ENCODE measurements around the gene ACOT11.

ACOT11 gene

GRCh38 chr1:54583871-54584270, 35.8 kb downstream of the ACOT11 start:
- TF ChIP-seq CTCF (conservative IDR thresholded peaks at IDR 0.05), result no peak
- no peak overlapping the region for H3K27ac ChIP-seq

- TF ChIP-seq CTCF (conservative IDR thresholded peaks at IDR 0.05), result no peak
Measured at GRCh38 chr1:54584575-54584974, 36.5 kb downstream of the ACOT11 start.

GRCh38 chr1:54585181-54586066, 37.4 kb downstream of the ACOT11 start:
- no peak for TF ChIP-seq CTCF (conservative IDR thresholded peaks at IDR 0.05)
- no peak overlapping the region for H3K27ac ChIP-seq

More at GRCh38 chr1:54584575-54584974, 36.5 kb downstream of the ACOT11 start:
- no peak overlapping the region for H3K27ac ChIP-seq

GRCh38 chr1:54588377-54588776, 40.3 kb downstream of the ACOT11 start:
- no peak for TF ChIP-seq CTCF (conservative IDR thresholded peaks at IDR 0.05)
- no peak overlapping the region for H3K27ac ChIP-seq

GRCh38 chr1:54591127-54591756, 43.2 kb downstream of the ACOT11 start:
- no peak for TF ChIP-seq CTCF (conservative IDR thresholded peaks at IDR 0.05)

GRCh38 chr1:54593571-54594160, 45.6 kb downstream of the ACOT11 start:
- no peak overlapping the region for H3K27ac ChIP-seq
- TF ChIP-seq CTCF (conservative IDR thresholded peaks at IDR 0.05), result no peak

More at GRCh38 chr1:54591127-54591756, 43.2 kb downstream of the ACOT11 start:
- H3K27ac ChIP-seq, result no peak overlapping the region

GRCh38 chr1:54594463-54594862, 46.4 kb downstream of the ACOT11 start:
- TF ChIP-seq CTCF (conservative IDR thresholded peaks at IDR 0.05), result no peak
- no peak overlapping the region for H3K27ac ChIP-seq
